ENCODE measurements around the gene TMC4. TPM values are rescaled to one million over a fixed set of nuclear protein-coding genes. Genes with fewer than 3 reads are reported as not detected.
"Not testable (repeated sequence)": the region's sequence is repeated elsewhere in the genome, so short reads cannot be mapped to it uniquely, and the experiment has no call there.

TMC4 gene
- total RNA-seq, 2 donors from 2014 or later: 0.41 to 7.8 TPM

DNA sequence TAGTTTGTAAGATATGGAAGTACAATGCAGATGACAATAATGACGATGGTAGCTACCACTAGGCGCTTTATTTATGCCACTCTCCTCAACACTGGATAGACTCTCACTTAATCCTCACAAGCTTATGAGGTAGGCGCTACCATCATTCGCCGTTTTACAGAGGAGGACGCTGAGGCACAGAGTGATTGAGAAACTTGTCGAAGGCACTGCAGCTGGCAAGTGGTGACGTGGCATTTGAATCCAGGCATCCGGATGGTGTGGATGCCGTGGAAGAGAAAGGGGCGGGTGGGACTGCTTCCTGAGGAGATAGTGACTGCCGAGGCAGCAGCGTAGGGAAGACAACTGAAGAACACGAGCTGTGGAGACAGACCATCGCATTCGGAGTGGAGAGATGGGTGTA is 26.4 kb upstream of the TMC4 start:
- H3K4me1 ChIP-seq (ENCODE audit: control insufficient read depth in 1 of 2, low read depth in 2 of 2): peaks cover 24 to 36% of the 10 kb centered on the region in 2 donors
- H3K27me3 ChIP-seq (replicated peaks; ENCODE audit: insufficient read depth): no peaks in the 10 kb centered on the region
- ATAC-seq (ENCODE audit: insufficient number of reproducible peaks, low FRiP score, low read depth) (no peak), DNase-seq (ENCODE audit: low spot score) (no peak)
- H3K36me3 ChIP-seq: peaks cover 15% of the 10 kb centered on the region
- H3K9me3 ChIP-seq: no peaks in the 10 kb centered on the region
- TF ChIP-seq, protein P1, sequence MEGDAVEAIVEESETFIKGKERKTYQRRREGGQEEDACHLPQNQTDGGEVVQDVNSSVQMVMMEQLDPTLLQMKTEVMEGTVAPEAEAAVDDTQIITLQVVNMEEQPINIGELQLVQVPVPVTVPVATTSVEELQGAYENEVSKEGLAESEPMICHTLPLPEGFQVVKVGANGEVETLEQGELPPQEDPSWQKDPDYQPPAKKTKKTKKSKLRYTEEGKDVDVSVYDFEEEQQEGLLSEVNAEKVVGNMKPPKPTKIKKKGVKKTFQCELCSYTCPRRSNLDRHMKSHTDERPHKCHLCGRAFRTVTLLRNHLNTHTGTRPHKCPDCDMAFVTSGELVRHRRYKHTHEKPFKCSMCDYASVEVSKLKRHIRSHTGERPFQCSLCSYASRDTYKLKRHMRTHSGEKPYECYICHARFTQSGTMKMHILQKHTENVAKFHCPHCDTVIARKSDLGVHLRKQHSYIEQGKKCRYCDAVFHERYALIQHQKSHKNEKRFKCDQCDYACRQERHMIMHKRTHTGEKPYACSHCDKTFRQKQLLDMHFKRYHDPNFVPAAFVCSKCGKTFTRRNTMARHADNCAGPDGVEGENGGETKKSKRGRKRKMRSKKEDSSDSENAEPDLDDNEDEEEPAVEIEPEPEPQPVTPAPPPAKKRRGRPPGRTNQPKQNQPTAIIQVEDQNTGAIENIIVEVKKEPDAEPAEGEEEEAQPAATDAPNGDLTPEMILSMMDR (IDR thresholded peaks at IDR 0.05): no peak
- H3K4me3 ChIP-seq: no peak overlapping the region
- no peak overlapping the region for H3K27ac ChIP-seq

DNA sequence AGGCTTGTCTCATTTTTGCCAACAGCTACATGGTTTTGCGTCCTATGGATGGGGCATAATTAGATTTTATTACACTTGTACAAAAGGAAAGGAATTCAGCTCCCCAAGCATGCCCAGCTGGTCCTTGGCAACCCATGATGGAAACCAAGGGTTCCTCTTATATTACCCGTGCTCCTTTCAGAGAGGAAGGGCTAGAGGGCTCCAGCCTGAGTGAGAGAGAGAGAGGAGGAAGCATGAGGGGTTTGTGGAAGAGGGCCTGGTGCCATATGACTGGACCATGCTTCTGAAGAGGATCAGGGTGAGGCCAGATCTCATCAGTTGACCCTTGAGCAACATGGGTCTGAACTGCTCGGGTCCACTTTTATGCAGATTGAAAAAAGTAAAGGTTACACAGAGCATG is 24.2 kb upstream of the TMC4 start:
- Histone ChIP-seq H3K9me3 (no peaks in the 10 kb centered on the region), H3K27ac (no peak overlapping the region), H3K27me3 (replicated peaks; ENCODE audit: insufficient read depth) (no peaks in the 10 kb centered on the region), H3K4me1 (ENCODE audit: control insufficient read depth in 1 of 2, low read depth in 2 of 2) (peaks cover 11 to 19% of the 10 kb centered on the region in 2 donors), H3K4me3 (no peak overlapping the region), H3K36me3 (peaks cover 9% of the 10 kb centered on the region)
- TF ChIP-seq, protein P1 (IDR thresholded peaks at IDR 0.05): no peak
- DNase-seq (ENCODE audit: low spot score): no peak
- no peak for ATAC-seq (ENCODE audit: insufficient number of reproducible peaks, low FRiP score, low read depth)

DNA sequence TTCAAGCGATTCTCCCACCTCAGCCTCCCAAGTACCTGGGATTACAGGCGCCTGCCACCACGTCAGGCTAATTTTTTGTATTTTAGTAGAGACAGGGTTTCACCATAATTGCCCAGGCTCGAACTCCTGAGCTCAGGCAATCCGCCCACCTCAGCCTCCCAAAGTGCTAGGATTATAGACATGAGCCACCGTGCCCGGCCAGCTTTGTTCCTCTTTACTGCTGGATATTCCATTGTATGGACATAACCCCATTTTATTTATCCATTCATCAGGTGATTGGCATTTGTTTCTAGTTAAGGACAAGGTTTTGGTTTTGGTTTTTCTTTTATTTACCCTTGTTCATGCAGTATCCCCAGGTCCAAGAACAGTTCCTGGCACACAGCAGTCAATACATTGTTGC is 23.6 kb upstream of the TMC4 start:
- DNase-seq (ENCODE audit: low spot score) (no peak), ATAC-seq (ENCODE audit: insufficient number of reproducible peaks, low FRiP score, low read depth) (no peak)
- H3K27me3 ChIP-seq (replicated peaks; ENCODE audit: insufficient read depth): no peaks in the 10 kb centered on the region
- H3K4me3 ChIP-seq: no peak overlapping the region
- peaks cover 9 to 19% of the 10 kb centered on the region in 2 donors for H3K4me1 ChIP-seq (ENCODE audit: control insufficient read depth in 1 of 2, low read depth in 2 of 2)
- TF ChIP-seq, protein P1 (IDR thresholded peaks at IDR 0.05): no peak
- no peaks in the 10 kb centered on the region for H3K9me3 ChIP-seq
- peaks cover 9% of the 10 kb centered on the region for H3K36me3 ChIP-seq
- no peak overlapping the region for H3K27ac ChIP-seq

DNA sequence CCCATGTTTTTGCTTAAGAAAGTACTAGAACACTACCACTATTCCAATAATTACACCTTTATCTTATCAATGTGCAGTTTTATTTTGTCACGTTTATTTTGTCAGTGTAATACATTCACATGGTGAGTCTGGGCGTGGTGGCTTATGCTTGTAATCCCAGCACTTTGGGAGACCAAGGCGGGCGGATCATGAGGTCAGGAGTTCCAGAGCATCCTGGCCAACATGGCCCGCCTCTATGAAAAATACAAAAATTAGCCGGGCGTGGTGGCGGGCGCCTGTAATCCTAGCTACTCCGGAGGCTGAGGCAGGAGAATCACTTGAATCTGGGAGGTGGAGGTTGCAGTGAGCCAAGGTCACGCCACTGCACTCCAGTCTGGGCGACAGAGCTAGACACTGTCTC is 21.5 kb upstream of the TMC4 start:
- H3K27me3 ChIP-seq (replicated peaks; ENCODE audit: insufficient read depth); ATAC-seq (ENCODE audit: insufficient number of reproducible peaks, low FRiP score, low read depth); H3K27ac ChIP-seq: not testable (repeated sequence)

DNA sequence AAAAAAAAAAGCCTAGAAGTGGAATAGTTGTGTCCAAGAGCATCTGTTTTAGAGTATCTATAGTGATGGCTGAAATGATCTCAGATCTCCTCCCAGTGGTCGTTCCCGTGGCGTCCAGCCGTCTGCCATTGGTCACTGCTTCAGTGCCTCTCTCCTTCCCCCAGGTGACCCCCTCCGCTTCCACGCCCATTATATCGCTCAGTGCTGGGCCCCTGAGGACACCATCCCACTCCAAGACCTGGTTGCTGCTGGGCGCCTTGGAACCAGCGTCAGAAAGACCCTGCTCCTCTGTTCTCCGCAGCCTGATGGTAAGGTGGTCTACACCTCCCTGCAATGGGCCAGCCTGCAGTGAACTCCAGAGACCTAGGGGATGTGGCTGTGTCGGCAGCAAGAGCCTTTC is 20.1 kb upstream of the TMC4 start:
- H3K27ac ChIP-seq: no peak overlapping the region
- TF ChIP-seq, protein P1 (IDR thresholded peaks at IDR 0.05): no peak
- H3K4me1 ChIP-seq (ENCODE audit: control insufficient read depth in 1 of 2, low read depth in 2 of 2): peaks cover 13 to 21% of the 10 kb centered on the region in 2 donors
- no peak overlapping the region for H3K4me3 ChIP-seq
- no peaks in the 10 kb centered on the region for H3K9me3 ChIP-seq
- ATAC-seq (ENCODE audit: insufficient number of reproducible peaks, low FRiP score, low read depth) (no peak), DNase-seq (ENCODE audit: low spot score) (no peak)
- peaks cover 9% of the 10 kb centered on the region for H3K36me3 ChIP-seq
- no peaks in the 10 kb centered on the region for H3K27me3 ChIP-seq (replicated peaks; ENCODE audit: insufficient read depth)

More for the DNA sequence above, 21.5 kb upstream of the TMC4 start:
- not testable (repeated sequence) for H3K9me3 ChIP-seq; H3K36me3 ChIP-seq; H3K4me3 ChIP-seq; DNase-seq (ENCODE audit: low spot score)
- H3K4me1 ChIP-seq (ENCODE audit: control insufficient read depth in 1 of 2, low read depth in 2 of 2): peaks cover 7 to 12% of the 10 kb centered on the region in 2 donors

DNA sequence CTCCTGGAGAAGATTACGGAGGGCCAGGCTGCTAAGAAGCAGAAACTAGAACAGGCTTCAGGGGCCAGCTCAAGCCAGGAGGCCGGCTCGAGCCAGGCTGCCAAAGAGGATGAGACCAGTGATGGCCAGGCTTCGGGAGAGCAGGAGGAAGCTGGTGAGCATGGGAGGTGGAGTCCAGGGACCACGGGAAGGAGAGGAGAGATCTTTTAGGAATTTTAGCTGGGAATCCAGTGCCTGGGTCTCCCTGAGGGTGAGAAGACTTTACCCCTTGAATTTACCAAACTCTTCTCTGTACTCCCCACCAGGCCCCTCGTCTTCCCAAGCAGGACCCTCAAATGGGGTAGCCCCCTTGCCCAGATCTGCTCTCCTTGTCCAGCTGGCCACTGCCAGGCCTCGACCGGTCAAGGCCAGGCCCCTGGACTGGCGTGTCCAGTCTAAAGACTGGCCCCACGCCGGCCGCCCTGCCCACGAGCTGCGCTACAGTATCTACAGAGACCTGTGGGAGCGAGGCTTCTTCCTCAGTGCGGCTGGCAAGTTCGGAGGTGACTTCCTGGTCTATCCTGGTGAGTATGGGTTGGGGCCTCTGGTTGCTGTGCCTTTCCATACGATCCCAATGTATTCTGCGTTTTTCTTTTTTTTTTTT is 19.0 kb upstream of the TMC4 start:
- no peak for DNase-seq (ENCODE audit: low spot score)

More for the DNA sequence above, 19.0 kb upstream of the TMC4 start:
- peaks cover 14 to 28% of the 10 kb centered on the region in 2 donors for H3K4me1 ChIP-seq (ENCODE audit: control insufficient read depth in 1 of 2, low read depth in 2 of 2)
- H3K4me3 ChIP-seq: peak overlapping the region; percentile 85
- TF ChIP-seq, protein P1 (IDR thresholded peaks at IDR 0.05): no peak
- peaks cover 9% of the 10 kb centered on the region for H3K36me3 ChIP-seq
- H3K27me3 ChIP-seq (replicated peaks; ENCODE audit: insufficient read depth): no peaks in the 10 kb centered on the region
- peak overlapping the region; percentile 99 for H3K27ac ChIP-seq
- no peak for ATAC-seq (ENCODE audit: insufficient number of reproducible peaks, low FRiP score, low read depth)
- H3K9me3 ChIP-seq: no peaks in the 10 kb centered on the region

Measured in thoracic aorta (tissue), 2 donors.